ENCODE data around the gene XIAP. TPM values are rescaled to one million over a fixed set of nuclear protein-coding genes. Genes with fewer than 3 reads are reported as not detected.
A peak's percentile ranks its signal among the peaks of the same experiment; 100 is the strongest.

Gene XIAP
- total RNA-seq, 1 experiment from 2014 or later = 27.2 TPM

DNA sequence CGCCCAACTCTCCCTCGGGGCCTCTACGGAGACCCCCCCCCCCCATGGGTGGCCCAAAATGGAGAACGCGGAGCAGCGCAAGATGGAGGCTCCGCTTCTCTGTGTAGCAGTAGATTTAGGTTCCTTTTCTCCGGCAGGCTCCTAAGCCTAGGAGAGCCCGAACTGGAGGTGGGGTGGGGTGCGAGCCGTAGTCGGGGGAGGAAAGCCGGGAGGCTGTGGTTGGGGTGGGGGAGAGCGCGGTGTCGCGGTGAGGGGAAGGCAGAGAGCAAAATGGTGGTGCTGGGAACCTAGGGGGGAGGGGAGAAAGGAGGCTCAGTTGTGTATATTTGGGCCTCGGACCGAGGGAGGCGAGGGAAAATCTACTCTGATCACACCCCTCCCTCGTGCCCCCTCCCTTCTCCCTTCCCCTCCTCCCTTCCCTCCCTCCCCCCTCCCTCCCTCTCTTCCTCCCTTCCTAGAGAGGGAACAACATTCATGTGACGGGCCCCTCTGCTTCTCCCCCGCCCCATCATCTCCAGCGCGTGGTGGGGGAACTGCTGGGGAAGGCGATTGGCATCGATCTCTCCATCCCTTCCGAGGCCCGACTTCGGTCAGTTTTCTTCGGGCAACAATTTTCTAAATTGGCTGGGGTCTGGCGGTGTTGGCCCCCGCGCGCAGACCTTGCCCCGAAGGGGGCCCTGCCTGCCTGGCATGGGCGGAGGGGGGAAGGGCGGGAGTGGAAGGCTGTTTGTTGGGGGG is 101.6 kb downstream of the XIAP start, which contains the start of gene STAG2:
Gene STAG2, plus strand, starts transcription at position 439 of the 738 bp plus-strand sequence. CDS start 60,922 bp downstream, outside the sequence.
- Histone ChIP-seq H3K36me3 (replicated peaks; ENCODE audit: control insufficient read depth, insufficient read depth, low read length) (no peaks in the 10 kb centered on the region), H3K27me3 (ENCODE audit: control insufficient read depth, insufficient read depth, low read length) (no peaks in the 10 kb centered on the region)

DNA sequence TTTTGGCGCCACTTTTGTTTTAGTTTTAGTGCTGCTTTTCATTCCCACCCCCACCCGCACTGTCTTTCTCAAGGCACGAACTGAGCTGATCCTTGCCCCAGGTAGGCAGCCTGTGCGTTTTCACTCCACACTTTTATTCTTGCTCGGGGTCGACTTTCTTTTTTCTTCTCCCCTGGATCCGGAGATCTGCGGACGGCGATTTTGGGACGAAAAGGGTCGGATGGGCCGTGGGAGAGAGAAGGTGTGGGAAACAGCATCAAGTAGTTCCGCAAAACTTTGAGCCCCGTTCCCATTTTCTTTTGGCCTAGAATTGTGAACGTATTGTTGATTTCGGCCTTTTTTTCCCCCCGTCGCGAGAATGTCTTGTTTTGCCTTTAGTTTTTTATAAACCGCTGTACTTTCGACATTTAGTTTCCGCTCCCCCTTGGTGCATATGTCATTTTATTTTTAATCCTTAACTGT is 102.2 kb downstream of the XIAP start:
- Histone ChIP-seq H3K36me3 (replicated peaks; ENCODE audit: control insufficient read depth, insufficient read depth, low read length) (no peaks in the 10 kb centered on the region), H3K4me3 (ENCODE audit: insufficient read depth, low read depth, low read length) (peak overlapping the region; percentile 97), H3K27me3 (ENCODE audit: control insufficient read depth, insufficient read depth, low read length) (no peaks in the 10 kb centered on the region)
- DNase-seq = no peak

More for the DNA sequence above, 101.6 kb downstream of the XIAP start, which contains the start of gene STAG2:
- peak; percentile 90 for DNase-seq
- H3K4me3 ChIP-seq (ENCODE audit: insufficient read depth, low read depth, low read length) = peak within 1 kb of the TSS; percentile 97

DNA sequence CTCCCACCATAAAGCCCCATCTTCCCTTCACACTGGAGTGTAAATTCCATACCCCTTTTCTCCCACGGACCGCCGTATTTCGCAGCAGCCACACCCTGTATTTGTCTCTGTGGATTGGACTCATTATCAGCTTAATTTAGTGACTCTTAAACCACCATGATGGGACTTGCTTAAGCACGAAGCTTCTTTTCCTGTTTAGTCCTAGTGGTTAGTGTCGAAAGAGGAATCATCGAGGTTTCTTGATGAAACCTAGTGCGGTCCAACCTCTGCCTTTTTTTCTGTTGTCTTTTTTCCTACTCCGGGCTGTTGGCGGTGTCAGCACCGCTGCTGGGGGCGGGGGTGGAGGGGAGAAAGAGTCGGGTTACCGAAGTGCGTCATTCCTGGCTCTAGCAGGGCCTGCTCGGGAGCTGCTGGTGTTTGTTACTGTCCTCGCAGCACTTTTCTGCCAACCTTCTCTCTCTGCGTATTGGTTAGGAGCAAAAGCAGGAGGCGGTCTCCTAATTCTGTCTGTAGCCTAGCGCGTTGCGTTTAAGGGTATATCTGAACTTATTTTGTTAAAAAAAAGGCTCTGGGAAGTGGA is 103.0 kb downstream of the XIAP start:
- no peaks in the 10 kb centered on the region for H3K27me3 ChIP-seq (ENCODE audit: control insufficient read depth, insufficient read depth, low read length)
- peak overlapping the region; percentile 97 for H3K4me3 ChIP-seq (ENCODE audit: insufficient read depth, low read depth, low read length)
- peak; percentile 85 for DNase-seq
- H3K36me3 ChIP-seq (replicated peaks; ENCODE audit: control insufficient read depth, insufficient read depth, low read length) = no peaks in the 10 kb centered on the region

Other genes with a start within 250 kb of the XIAP start
- gene THOC2, start 127.0 kb upstream of the XIAP start, total RNA-seq (2014; rRNA removed; shearing (Covaris generic)) = 43.3 and 65.8 TPM in 2 replicates
- 123 and 185 TPM in 2 replicates for gene STAG2, start 101.7 kb downstream of the XIAP start, total RNA-seq (2014; rRNA removed; shearing (Covaris generic))